ENCODE data around the gene DYNC1I1.

DNA sequence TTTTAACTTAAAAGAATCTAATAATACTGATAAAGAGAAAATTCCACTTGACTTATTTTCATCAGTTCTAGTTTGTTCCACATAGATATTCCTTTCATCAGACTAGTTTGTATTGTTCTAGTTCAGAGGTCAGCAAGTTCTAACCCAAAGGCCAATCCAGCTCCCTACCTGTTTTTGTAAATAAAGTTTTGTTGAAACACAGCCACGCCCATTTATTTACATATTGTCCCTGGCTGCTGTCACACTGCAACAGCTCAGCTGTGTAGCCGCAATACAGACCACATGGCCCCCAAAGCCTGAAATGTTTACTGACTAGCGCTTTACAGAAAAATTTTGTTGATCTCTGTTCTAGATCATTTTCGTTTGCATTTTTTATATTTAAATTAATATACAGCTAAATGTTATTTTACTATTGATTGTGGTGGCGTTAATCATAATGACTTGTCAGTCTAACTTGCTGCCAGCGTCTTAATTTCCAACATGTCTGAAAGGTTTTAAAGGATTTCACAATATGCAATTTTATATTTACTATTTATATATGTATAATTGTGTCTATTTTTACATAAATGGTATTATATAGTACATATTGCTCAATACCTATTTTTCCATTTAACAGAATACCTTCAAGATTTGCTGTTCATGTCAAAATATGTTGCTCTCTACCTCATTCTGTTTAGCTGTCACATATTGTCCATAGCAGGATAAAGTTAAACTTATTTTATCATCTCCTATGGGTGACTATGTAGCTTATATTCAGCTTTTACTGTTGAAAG is 159.3 kb downstream of the DYNC1I1 start:
- TF ChIP-seq, protein P1, sequence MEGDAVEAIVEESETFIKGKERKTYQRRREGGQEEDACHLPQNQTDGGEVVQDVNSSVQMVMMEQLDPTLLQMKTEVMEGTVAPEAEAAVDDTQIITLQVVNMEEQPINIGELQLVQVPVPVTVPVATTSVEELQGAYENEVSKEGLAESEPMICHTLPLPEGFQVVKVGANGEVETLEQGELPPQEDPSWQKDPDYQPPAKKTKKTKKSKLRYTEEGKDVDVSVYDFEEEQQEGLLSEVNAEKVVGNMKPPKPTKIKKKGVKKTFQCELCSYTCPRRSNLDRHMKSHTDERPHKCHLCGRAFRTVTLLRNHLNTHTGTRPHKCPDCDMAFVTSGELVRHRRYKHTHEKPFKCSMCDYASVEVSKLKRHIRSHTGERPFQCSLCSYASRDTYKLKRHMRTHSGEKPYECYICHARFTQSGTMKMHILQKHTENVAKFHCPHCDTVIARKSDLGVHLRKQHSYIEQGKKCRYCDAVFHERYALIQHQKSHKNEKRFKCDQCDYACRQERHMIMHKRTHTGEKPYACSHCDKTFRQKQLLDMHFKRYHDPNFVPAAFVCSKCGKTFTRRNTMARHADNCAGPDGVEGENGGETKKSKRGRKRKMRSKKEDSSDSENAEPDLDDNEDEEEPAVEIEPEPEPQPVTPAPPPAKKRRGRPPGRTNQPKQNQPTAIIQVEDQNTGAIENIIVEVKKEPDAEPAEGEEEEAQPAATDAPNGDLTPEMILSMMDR (conservative IDR thresholded peaks at IDR 0.05; ENCODE audit: low read length) = no peak
- TF ChIP-seq EZH2phosphoT487 (IDR thresholded peaks at IDR 0.05; ENCODE audit: borderline replicate concordance) = no peak

Measured in Loucy (cell line).